Upper lobe of right lung (tissue), 1 donor: ENCODE measurements around the gene XKR7. TPM values are rescaled to one million over a fixed set of nuclear protein-coding genes. Genes with fewer than 3 reads are reported as not detected.
"Not testable (repeated sequence)": the region's sequence is repeated elsewhere in the genome, so short reads cannot be mapped to it uniquely, and the experiment has no call there.

Source experiments
- ATAC-seq: fragments of 200-7000 bp; cut with Tn5 transposase; one replicate; pipeline ENCODE4 v1.9.1; 2020; ENCODE audit warnings: mild to moderate bottlenecking, moderate library complexity
- DNase-seq: peaks from one replicate; pipeline ENCODE4 v3.0.0-alpha.2; 2020
- H3K27ac ChIP-seq: fragments of 200-600 bp; one replicate; pipeline ENCODE4 v1.8.0; 2022
- H3K27me3 ChIP-seq: fragments of 200-600 bp; one replicate; pipeline ENCODE4 v1.8.0; 2022; ENCODE audit warnings: mild to moderate bottlenecking
- H3K36me3 ChIP-seq: fragments of 200-600 bp; one replicate; pipeline ENCODE4 v1.8.0; 2022
- H3K4me1 ChIP-seq: fragments of 200-600 bp; one replicate; pipeline ENCODE4 v1.8.0; 2022
- H3K4me3 ChIP-seq: fragments of 200-600 bp; one replicate; pipeline ENCODE4 v1.8.0; 2022; ENCODE audit warnings: mild to moderate bottlenecking
- H3K9me3 ChIP-seq: fragments of 200-600 bp; one replicate; pipeline ENCODE4 v1.8.0; 2022
- intact Hi-C: fragments of 100-400 bp; cut with DNase I; formaldehyde crosslinking; loops from one replicate; pipeline ENCODE4 v1.11.0; 2022
- long read RNA-seq: library from polyadenylated mRNA; unstranded; transcript quantifications from one replicate; pipeline ENCODE4 v2.0.0, GENCODE V29; 2021
- total RNA-seq: library from RNA; stranded (reverse); fragmentation: NEBNext Ultra II Directional; extraction: Animal tissue kit (Norgen Biotek cat#: 25700); gene quantifications from one replicate; pipeline ENCODE4 v1.2.1, GENCODE V29; 2021
- TF ChIP-seq, protein P1 (sequence below): fragments of 200-600 bp; IDR thresholded peaks from one replicate; pipeline ENCODE4 v1.8.0; 2022; ENCODE audit warnings: antibody characterized with exemption
- donor health status: DM: no; HTN: yes; CAD: no; lungs with severe emphysema.

Gene XKR7, protein sequence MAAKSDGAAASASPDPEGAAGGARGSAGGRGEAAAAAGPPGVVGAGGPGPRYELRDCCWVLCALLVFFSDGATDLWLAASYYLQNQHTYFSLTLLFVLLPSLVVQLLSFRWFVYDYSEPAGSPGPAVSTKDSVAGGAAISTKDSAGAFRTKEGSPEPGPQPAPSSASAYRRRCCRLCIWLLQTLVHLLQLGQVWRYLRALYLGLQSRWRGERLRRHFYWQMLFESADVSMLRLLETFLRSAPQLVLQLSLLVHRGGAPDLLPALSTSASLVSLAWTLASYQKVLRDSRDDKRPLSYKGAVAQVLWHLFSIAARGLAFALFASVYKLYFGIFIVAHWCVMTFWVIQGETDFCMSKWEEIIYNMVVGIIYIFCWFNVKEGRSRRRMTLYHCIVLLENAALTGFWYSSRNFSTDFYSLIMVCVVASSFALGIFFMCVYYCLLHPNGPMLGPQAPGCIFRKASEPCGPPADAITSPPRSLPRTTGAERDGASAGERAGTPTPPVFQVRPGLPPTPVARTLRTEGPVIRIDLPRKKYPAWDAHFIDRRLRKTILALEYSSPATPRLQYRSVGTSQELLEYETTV
- total RNA-seq: 0.09 TPM
- long read RNA-seq: 0 reads

DNA sequence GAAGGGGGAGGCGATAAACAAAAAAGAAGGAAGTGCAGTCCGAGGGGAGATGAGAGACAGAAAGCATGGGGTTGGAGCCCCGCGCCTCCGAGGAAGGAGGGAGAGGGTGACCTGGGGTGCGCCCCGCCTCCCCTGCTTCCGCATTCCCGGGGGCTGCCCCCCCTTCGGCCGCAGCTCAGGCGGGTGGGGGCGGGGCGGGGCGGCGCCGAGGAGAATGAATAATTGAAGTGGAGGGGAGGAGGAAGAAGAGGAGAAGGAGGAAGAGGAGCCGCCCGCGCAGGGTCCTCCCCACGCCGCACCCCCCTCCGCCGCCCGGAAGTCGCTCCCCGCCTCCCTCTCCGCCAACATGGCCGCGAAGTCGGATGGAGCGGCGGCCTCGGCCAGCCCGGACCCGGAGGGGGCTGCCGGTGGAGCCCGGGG lies at the start of gene XKR7:
XKR7 (plus strand) TSS at position 322 of the 420 bp plus-strand sequence; CDS start at position 347, 25 bp downstream.
- intact Hi-C loops: no loop called here
- H3K4me1 ChIP-seq: no peaks in the 10 kb centered on the region
- H3K4me3 ChIP-seq: peak within 1 kb of the TSS; percentile 21
- DNase-seq (no peak), ATAC-seq (peak; percentile 45)
- H3K27ac ChIP-seq: no peak within 1 kb of the TSS
- H3K36me3 ChIP-seq: no peaks in the 10 kb centered on the region
- TF ChIP-seq, protein P1, sequence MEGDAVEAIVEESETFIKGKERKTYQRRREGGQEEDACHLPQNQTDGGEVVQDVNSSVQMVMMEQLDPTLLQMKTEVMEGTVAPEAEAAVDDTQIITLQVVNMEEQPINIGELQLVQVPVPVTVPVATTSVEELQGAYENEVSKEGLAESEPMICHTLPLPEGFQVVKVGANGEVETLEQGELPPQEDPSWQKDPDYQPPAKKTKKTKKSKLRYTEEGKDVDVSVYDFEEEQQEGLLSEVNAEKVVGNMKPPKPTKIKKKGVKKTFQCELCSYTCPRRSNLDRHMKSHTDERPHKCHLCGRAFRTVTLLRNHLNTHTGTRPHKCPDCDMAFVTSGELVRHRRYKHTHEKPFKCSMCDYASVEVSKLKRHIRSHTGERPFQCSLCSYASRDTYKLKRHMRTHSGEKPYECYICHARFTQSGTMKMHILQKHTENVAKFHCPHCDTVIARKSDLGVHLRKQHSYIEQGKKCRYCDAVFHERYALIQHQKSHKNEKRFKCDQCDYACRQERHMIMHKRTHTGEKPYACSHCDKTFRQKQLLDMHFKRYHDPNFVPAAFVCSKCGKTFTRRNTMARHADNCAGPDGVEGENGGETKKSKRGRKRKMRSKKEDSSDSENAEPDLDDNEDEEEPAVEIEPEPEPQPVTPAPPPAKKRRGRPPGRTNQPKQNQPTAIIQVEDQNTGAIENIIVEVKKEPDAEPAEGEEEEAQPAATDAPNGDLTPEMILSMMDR: no peak
- no peaks in the 10 kb centered on the region for H3K9me3 ChIP-seq
- H3K27me3 ChIP-seq: peaks cover 41% of the 10 kb centered on the region

DNA sequence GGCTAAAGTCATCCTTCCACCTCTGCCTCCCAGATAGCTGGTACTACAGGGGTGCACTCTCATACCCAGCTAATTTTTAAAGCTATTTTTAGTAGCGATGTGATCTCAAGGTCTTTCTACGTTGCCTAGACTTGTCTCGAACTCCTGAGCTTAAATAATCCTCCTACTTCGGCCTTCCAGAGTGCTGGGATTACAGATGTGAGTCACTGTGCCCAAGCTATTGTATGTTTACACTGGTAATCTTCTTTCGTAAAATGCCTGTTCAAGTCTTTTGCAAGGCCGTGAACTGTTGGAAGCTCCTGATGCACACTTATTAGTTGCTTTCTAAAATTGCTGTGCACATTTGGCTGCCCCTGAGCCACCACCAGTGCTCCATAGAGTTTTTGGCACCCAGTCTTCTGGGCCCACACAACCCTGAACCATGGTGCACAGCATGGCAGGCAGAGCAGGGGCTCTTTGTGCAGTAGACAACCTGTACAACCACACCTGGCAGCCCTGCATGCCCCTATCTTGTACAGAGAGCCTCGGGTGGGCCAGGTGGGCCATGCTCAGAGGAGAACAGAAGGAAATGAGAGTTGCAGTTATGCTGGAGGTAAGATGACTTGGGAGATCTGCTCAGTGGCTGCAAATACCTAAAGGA lies 49.4 kb upstream of the XKR7 start:
- intact Hi-C loops: no loop called here
- Histone ChIP-seq H3K4me1 (no peaks in the 10 kb centered on the region), H3K27me3 (no peaks in the 10 kb centered on the region), H3K4me3 (no peak overlapping the region), H3K9me3 (no peaks in the 10 kb centered on the region), H3K27ac (no peak overlapping the region), H3K36me3 (no peaks in the 10 kb centered on the region)
- TF ChIP-seq, protein P1: no peak
- ATAC-seq: no peak
- DNase-seq: peak; percentile 5

DNA sequence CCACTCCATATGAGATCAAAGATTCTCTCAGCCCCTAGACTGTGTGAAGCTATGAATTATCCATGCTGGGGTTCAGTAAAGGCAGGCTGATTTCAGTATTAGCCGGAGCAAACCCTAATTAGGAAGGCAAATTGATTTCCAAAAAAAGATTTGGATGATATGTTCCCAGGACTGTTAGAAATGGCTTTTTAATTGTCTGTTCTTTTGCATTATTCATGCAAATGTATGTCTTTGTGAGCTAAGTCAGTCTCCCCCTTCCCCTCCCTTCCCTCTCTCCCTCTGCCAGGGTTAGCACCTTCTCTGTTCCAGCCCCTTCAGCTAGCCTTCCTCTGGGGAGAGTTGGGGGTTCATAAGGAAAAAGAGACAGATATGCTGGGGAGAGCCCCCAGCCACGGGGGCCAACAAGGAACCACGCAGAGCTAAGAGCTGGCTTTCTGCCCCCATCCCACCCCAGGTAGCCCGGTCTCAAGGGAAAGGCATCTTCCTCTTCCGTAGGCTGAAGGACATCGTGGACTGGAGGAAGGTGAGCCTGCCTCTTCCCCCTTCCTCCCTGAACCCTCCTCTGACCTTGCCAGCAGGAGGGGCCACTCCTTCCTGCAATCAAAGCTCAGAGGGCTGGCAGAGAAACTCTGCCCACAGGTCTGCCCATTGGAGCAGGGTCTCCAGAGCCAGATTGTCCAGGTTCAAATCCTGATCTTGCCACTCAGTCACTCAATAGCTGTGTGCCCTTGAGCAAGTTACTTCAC lies 48.4 kb upstream of the XKR7 start:
- H3K9me3 ChIP-seq: no peaks in the 10 kb centered on the region
- no peak for ATAC-seq
- no peaks in the 10 kb centered on the region for H3K4me1 ChIP-seq
- no peak overlapping the region for H3K27ac ChIP-seq
- H3K27me3 ChIP-seq: no peaks in the 10 kb centered on the region
- TF ChIP-seq, protein P1: no peak
- intact Hi-C loops: no loop called here
- DNase-seq: no peak
- H3K36me3 ChIP-seq: no peaks in the 10 kb centered on the region
- no peak overlapping the region for H3K4me3 ChIP-seq

DNA sequence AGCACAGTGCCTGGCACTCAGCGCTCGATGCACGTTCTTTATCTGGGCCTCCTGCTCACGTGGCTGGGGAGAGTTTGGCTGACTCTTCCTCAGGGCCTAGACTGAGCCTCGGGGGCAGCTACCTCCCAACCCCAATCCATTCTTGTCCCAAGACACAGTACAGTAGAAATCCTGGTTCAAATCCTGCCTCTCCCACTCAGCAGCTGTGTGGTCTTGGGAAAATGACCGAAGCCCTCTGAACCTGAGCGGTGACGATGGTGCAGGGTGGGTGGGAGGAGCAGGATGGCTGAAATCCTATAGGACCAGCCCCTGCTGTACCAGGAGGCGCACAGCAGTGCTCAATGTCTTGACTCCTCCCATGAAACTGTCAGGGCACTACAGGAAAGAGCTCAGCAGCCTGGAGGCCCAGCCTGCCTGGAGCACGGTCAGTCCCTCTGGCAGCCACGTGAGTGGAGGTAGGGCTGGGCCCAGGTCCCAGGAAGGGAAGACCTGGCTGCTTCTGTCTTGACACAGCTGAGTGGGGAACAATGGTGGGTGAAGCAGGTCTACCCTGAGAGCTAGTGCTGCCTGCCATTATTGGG lies 47.6 kb upstream of the XKR7 start:
- DNase-seq (no peak), ATAC-seq (no peak)
- intact Hi-C loops: no loop called here
- H3K27me3 ChIP-seq: no peaks in the 10 kb centered on the region
- TF ChIP-seq, protein P1: no peak
- no peaks in the 10 kb centered on the region for H3K36me3 ChIP-seq
- H3K4me1 ChIP-seq: no peaks in the 10 kb centered on the region
- no peak overlapping the region for H3K27ac ChIP-seq
- H3K9me3 ChIP-seq: no peaks in the 10 kb centered on the region
- H3K4me3 ChIP-seq: no peak overlapping the region

DNA sequence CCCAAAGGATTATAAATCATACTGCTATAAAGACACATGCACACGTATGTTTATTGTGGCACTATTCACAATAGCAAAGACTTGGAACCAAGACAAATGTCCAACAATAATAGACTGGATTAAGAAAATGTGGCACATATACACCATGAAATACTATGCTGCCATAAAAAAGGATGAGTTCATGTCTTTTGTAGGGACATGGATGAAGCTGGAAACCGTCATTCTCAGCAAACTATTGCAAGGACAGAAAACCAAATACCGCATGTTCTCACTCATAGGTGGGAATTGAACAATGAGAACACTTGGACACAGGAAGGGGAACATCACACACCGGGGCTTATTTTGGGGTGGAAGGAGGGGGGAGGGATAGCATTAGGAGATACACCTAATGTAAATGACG lies 46.5 kb upstream of the XKR7 start:
- H3K27me3 ChIP-seq, ATAC-seq, intact Hi-C loops, H3K4me3 ChIP-seq, H3K9me3 ChIP-seq, H3K4me1 ChIP-seq, H3K27ac ChIP-seq, H3K36me3 ChIP-seq, DNase-seq: not testable (repeated sequence)
